Neural cell (in vitro differentiated cells): ENCODE measurements around the gene CRB2. TPM values are rescaled to one million over a fixed set of nuclear protein-coding genes. Genes with fewer than 3 reads are reported as not detected.
A peak's percentile ranks its signal among the peaks of the same experiment; 100 is the strongest.

Experiments used
- H2AFZ ChIP-seq: fragments of 200-600, 300-800 bp; sonication (generic), shearing (Covaris generic); 2 replicates; pipeline ENCODE4 v1.6.0; 2014; ENCODE audit warnings: low read depth, mild to moderate bottlenecking, antibody characterized with exemption, low read length, moderate library complexity
- H3F3A ChIP-seq: fragments of 200-600 bp; shearing (Covaris generic); 2 replicates; pipeline ENCODE4 v1.6.1; 2016; ENCODE audit warnings: mild to moderate bottlenecking, moderate library complexity, mixed read lengths, antibody characterized with exemption, low read length; ENCODE audit not compliant: insufficient read depth, poor library complexity, severe bottlenecking
- H3K27ac ChIP-seq: fragments of 200-600, 300-800 bp; sonication (generic), shearing (Covaris generic); 2 replicates; pipeline ENCODE4 v1.5.1; 2014; ENCODE audit warnings: mild to moderate bottlenecking, low read length, moderate library complexity
- H3K27me3 ChIP-seq: fragments of 300-800, 200-600 bp; sonication (generic), shearing (Covaris generic); 2 replicates; pipeline ENCODE4 v1.6.0; 2014; ENCODE audit warnings: mild to moderate bottlenecking, low read depth, low read length, moderate library complexity; ENCODE audit not compliant: insufficient read depth
- H3K36me3 ChIP-seq: fragments of 300-800, 200-600 bp; sonication (generic), shearing (Covaris generic); 2 replicates; pipeline ENCODE4 v1.5.1; 2014; ENCODE audit warnings: mild to moderate bottlenecking, antibody characterized with exemption, low read length, moderate library complexity; ENCODE audit not compliant: insufficient read depth
- H3K4me2 ChIP-seq: fragments of 300-800, 200-600 bp; sonication (generic), shearing (Covaris generic); 2 replicates; pipeline ENCODE4 v1.6.0; 2014; ENCODE audit warnings: mild to moderate bottlenecking, low read length
- H3K4me3 ChIP-seq: fragments of 300-800, 200-600 bp; sonication (generic), shearing (Covaris generic); 2 replicates; pipeline ENCODE4 v1.5.1; 2014; ENCODE audit warnings: mild to moderate bottlenecking, low read length, moderate library complexity
- H3K79me2 ChIP-seq: fragments of 200-600 bp; shearing (Covaris generic); replicated peaks from 2 replicates; pipeline ENCODE4 v1.6.0; 2014; ENCODE audit warnings: mild to moderate bottlenecking, low read length, moderate library complexity; ENCODE audit not compliant: insufficient read depth
- H3K9ac ChIP-seq: fragments of 300-800, 200-600 bp; sonication (generic), shearing (Covaris generic); 2 replicates; pipeline ENCODE4 v1.6.1; 2016; ENCODE audit warnings: mild to moderate bottlenecking, low read length, mixed read lengths
- H3K9me2 ChIP-seq: fragments of 200-600 bp; shearing (Covaris generic); 2 replicates; pipeline ENCODE4 v1.6.1; 2016; ENCODE audit warnings: mild to moderate bottlenecking, low read length, mixed read lengths; ENCODE audit not compliant: insufficient read depth
- H3K9me3 ChIP-seq: fragments of 200-600, 300-800 bp; sonication (generic), shearing (Covaris generic); 2 replicates; pipeline ENCODE4 v1.6.1; 2016; ENCODE audit warnings: mild to moderate bottlenecking, mixed run types, low read length, moderate library complexity, mixed read lengths
- H4K20me1 ChIP-seq: fragments of 200-600 bp; shearing (Covaris generic); 2 replicates; pipeline ENCODE4 v1.6.1; 2016; ENCODE audit warnings: mild to moderate bottlenecking, mixed run types; ENCODE audit not compliant: insufficient read depth
- CTCF ChIP-seq: fragments of 450-650 bp; IDR thresholded peaks from 2 replicates; pipeline ENCODE4 v1.5.1; 2014; ENCODE audit warnings: antibody characterized with exemption, mild to moderate bottlenecking, moderate library complexity; ENCODE audit not compliant: poor library complexity, severe bottlenecking
- EP300 ChIP-seq: fragments of 450-650 bp; conservative IDR thresholded peaks from 2 replicates; pipeline ENCODE4 v1.6.1; 2014; ENCODE audit warnings: antibody characterized with exemption, mild to moderate bottlenecking, moderate library complexity; ENCODE audit not compliant: poor library complexity, severe bottlenecking
- EZH2 ChIP-seq: fragments of 200-600, 300-800 bp; shearing (Covaris generic), sonication (generic); IDR thresholded peaks from 2 replicates; pipeline ENCODE4 v1.6.1; 2014; ENCODE audit warnings: antibody characterized with exemption, low read length, borderline replicate concordance, mild to moderate bottlenecking; ENCODE audit not compliant: insufficient read depth, poor library complexity, severe bottlenecking
- MXI1 ChIP-seq: fragments of 450-650 bp; conservative IDR thresholded peaks from 2 replicates; pipeline ENCODE4 v1.6.1; 2014; ENCODE audit warnings: antibody characterized with exemption, mild to moderate bottlenecking; ENCODE audit not compliant: poor library complexity, severe bottlenecking
- POLR2AphosphoS5 ChIP-seq: IDR thresholded peaks from 2 replicates; pipeline ENCODE4 v1.6.1; 2012
- RAD21 ChIP-seq: fragments of 450-650 bp; conservative IDR thresholded peaks from 2 replicates; pipeline ENCODE4 v1.6.1; 2014; ENCODE audit warnings: antibody characterized with exemption, mild to moderate bottlenecking, moderate library complexity
- REST ChIP-seq: IDR thresholded peaks from 2 replicates; pipeline ENCODE4 v1.6.1; 2012; ENCODE audit warnings: borderline replicate concordance
- SMC3 ChIP-seq: fragments of 450-650 bp; conservative IDR thresholded peaks from 2 replicates; pipeline ENCODE4 v1.6.1; 2014; ENCODE audit warnings: antibody characterized with exemption, mild to moderate bottlenecking, moderate library complexity; ENCODE audit not compliant: poor library complexity
- TAF1 ChIP-seq: IDR thresholded peaks from 2 replicates; pipeline ENCODE4 v1.6.1; 2012; ENCODE audit warnings: low read depth
- polyA plus RNA-seq: library from polyadenylated mRNA; depleted of rRNA; stranded (reverse); fragments of >200 nt; gene quantifications from 2 replicates; pipeline ENCODE4 v1.2.3, GENCODE V29; 2014

CRB2 gene
- polyA plus RNA-seq, 1 donor from 2014 or later: 0.32 TPM

- Histone ChIP-seq H4K20me1 (no peaks in the 10 kb centered on the region), H3K27ac (no peak overlapping the region), H3K9me2 (no peaks in the 10 kb centered on the region), H3K79me2 (peaks cover 14% of the 10 kb centered on the region), H3K9me3 (no peaks in the 10 kb centered on the region), H3K4me2 (no peak overlapping the region), H3K36me3 (no peaks in the 10 kb centered on the region), H3K4me3 (no peak overlapping the region), H3F3A (no peaks in the 10 kb centered on the region), H2AFZ (no peak overlapping the region), H3K27me3 (no peaks in the 10 kb centered on the region), H3K9ac (no peak overlapping the region)
- no peak for TF ChIP-seq CTCF
- TF ChIP-seq RAD21: no peak
- no peak for TF ChIP-seq REST
- TF ChIP-seq EZH2: no peak
These were observed 3.0 kb upstream of the CRB2 start for GRCh38 chr9:123353041-123353440.

- Histone ChIP-seq H3K4me3 (no peak overlapping the region), H3K27ac (no peak overlapping the region), H3K36me3 (no peaks in the 10 kb centered on the region), H3K4me2 (no peak overlapping the region), H3K9me2 (no peaks in the 10 kb centered on the region), H3K79me2 (peaks cover 25% of the 10 kb centered on the region), H3F3A (no peaks in the 10 kb centered on the region), H3K9ac (no peak overlapping the region), H3K27me3 (no peaks in the 10 kb centered on the region), H3K9me3 (no peaks in the 10 kb centered on the region), H2AFZ (no peak overlapping the region), H4K20me1 (no peaks in the 10 kb centered on the region)
- TF ChIP-seq EZH2 (no peak), CTCF (peak; percentile 74), TAF1 (no peak), POLR2AphosphoS5 (no peak), EP300 (no peak), REST (no peak), MXI1 (no peak), SMC3 (peak; percentile 68), RAD21 (peak; percentile 66)
These were observed 1.9 kb upstream of the CRB2 start for GRCh38 chr9:123353984-123354591.
